HG02884 (cell line): ENCODE results near the gene SHH.

Experiments used
- ATAC-seq: cut with Tn5 transposase; IDR thresholded peaks from one replicate; pipeline ENCODE4 v1.9.1; 2021; ENCODE audit warnings: mild to moderate bottlenecking, moderate library complexity; ENCODE audit not compliant: unreplicated experiment

Gene SHH

DNA sequence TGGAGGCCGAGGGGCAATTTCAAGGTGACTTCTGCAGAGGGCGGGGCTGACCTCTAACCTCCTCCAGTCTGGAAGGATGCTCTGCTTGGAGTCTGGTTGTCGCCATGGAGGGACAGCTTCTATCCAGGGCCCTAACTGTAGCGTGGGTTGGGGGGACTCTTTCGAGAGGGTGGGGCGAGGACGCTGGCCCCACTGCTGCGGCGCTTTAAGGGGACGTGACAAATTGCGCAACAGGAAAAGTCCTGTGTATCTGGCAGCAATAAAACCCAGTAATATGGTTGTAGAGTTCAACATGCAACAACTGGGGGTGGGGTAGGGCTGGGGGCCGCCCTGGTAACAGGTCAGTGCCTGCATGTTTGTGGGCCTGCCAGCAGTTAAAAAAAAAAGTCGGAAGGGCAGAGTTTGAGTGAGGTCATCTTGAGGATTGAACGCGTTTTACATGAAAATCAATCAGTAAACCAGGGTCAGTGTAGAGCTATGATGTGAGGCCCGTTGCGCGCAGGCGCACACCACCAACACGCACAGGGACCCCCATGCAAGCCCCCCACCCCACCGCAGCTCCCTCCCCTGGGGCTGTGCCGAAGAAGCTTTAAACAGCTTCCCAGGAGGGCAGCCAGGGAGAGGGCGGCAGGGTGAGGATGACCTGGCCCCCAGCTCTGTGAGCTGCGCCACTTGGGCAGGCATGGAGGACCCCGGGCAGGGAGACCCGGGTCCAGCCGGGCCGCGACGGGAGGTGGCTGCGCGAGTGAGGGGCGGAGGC, 4.3 kb downstream of the SHH start:
- ATAC-seq, result no peak

DNA sequence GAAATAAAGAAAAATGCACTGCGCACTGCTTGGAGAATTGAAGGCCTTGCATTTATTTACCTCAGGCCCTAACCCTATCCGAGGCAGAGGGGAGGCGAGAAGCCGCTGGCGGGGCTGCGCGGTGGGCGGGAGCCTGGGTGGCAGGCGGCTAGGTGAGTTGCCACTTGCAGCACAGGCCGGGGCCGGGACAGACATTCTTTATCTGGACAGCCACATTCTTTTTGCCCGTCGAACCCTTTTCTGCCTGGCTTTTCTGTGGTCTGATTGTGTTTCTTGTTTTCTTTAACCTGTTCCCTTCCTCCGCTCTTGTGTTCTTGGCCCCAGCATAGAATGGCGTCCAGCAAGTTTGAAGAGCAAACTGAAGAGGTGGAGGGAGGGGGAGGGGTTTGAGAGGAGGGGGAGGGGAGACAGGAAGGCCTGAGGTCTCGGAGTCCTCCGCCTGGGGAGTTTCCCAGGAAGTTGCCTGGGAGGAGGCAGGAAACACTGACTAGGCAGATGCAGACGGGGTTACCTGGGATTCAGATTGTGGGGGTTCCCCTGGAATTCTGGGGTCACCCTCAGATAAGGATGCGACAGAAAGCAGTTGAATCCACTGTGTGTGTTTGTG, 5.1 kb downstream of the SHH start:
- no peak for ATAC-seq

DNA sequence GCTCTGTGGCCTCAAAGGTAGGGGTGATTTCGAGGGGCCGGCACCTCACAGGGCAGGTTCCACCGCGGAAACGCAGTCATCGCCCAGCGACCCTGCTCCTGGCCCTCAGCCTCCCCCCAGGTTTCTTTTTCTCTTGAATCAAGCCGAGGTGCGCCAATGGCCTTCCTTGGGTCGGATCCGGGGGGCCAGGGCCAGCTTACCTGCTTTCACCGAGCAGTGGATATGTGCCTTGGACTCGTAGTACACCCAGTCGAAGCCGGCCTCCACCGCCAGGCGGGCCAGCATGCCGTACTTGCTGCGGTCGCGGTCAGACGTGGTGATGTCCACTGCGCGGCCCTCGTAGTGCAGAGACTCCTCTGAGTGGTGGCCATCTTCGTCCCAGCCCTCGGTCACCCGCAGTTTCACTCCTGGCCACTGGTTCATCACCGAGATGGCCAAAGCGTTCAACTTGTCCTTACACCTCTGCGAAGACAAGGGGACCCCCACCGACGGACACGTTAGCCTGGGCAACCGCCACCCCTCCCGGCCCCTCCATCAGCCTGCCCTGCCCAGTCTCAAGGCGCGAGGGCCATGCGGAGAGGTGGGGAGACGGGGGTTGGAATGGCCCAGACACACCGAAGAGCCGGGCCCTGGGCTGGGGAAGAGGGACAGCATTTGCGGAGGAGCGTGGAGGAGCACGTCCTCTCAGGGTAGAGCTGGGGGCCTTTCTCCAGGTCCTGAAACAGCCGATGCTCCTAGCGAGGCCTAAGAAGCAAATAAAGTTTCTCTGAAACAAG, 6.0 kb downstream of the SHH start:
- ATAC-seq, result no peak

DNA sequence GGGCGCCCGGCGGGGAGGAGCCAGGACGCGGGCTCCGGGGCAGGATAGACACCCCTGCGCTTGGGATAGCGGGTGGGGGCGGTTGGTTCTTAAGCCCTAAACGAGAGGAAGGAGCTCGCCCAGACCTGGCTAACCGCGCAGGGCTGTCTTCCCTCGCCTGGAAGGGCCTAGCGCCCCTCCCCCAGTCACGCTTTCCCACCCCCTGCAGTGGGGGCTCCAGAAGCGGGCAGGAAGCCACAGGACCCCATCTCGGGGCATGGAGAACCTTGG, 6.5 kb downstream of the SHH start:
- ATAC-seq, result no peak

DNA sequence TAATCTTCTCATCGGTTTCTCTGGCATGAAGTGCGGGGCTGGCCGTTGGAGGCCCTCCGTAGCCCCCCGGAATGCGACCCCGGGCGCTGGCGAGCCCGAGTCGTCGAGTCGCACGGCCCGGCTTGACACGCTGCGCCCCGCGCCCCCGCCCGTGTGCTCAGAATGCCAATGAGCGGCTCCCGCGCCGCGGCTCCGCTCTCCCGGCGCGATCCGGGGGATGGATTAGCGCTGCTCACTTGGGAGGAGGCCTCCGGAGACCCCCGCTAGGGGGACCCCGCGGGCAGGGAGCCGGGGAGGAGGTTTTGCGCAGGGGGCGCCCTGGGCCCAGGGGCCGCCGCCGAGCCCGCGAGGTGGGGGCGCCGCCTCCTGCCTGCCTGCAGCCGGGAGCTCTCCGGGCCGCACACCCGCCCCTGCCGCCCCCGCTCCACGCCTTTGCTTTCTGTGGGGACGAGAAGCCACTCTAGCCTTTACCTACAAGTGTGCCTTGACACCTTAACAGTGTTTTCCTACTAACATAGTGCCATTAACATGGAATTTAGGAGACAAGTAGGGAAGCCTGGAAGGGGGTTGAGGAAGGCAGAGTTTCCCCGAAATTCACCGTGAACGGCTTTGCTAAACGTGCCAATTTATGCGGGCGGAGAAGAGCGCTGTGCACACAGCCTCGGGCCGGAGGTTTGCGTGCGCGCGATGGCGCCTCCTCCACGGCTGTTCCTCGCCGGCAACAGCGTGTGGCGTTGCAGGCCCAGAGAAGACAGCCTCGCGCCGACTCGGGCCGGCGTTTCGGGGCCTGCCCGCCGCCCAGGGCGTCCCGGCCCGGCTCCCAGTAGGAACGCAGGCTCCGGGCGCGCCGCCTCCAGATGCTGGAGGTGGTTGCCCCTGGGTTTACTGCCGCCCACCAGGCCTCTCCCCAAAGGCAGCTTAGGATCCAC, 7.1 kb downstream of the SHH start:
- no peak for ATAC-seq

DNA sequence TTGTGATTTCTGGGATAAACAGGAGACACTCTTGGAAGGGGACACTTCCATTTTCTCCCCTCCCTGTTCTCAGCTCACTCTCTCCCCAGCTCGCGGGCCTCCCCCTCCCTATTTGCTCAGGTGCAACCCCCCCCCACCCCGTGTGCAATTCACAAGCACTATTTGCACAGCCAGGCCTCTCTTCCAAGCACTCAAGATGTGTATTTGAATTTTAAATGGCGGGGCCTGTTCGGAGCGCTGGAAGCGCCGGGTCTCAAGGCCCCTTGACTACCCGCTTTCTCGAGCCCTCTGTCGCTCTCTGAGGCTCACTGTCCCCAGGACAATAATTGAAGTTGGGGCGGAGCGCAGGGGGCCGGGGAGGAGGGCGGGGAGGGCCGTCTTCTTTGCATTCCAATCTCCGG, 7.8 kb downstream of the SHH start:
- no peak for ATAC-seq

DNA sequence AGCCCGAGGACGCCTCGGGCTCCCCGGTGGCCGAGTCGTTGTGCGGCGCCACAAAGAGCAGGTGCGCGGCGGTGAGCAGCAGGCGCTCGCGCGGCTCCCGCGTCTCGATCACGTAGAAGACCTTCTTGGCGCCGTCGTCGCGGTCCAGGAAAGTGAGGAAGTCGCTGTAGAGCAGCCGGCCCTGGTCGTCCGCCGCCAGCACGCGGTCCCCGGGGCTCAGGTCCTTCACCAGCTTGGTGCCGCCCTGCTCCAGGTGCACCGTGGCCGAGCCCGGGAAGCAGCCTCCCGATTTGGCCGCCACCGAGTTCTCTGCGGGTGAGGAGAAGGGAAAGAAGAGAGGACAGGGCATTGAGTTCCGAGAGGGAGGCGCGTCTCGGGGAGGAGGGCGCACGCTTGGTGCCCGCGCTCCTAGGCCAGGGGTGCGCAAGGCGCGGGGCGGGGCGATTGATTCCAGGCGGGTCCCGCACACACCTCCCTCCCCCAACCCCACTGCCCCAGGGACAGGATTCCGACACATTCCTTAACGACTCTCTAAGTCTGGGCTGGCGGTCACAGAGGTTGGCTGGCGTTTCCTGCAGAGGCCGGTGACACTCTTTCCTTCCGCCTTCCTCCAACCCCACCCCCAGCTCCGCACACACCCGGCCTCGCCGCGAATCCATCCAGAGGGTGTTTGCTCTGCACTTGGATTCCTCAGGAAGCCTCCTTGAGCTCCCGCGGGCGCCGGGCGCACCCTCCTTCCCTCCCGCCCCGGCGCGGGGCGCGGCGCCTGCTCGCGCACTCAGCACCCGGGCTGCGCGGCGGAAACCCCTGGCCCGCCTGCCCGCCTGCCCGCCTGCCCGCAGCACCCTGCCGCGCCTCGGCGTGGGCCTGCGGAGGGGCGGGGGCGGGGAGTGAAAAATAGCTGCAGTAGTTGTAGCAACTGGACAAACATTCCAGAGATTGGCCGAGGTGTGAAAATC, 8.6 kb downstream of the SHH start:
- no peak for ATAC-seq

DNA sequence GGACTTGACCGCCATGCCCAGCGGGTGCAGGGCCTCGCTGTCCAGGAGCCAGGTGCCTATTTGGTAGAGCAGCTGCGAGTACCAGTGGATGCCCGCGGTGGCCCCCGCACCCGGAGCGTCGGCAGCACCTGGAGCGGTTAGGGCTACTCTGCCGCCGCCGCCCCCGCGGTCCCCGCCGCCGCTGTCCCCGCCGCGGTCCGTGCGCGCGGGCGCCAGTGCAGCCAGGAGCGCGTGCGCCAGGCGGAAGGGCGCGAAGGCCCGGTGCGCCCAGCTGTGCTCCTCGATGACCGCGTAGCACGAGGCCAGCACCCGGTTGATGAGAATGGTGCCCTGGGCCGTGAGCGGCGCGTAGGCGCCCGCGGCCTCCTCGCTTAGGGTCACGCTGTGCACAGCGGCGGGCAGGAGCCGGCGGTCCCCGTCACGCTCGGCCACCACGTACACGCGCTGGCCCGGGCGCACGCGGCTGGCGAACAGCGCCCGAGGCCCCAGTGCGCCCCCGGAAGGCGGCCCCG, 9.3 kb downstream of the SHH start:
- ATAC-seq, result no peak

DNA sequence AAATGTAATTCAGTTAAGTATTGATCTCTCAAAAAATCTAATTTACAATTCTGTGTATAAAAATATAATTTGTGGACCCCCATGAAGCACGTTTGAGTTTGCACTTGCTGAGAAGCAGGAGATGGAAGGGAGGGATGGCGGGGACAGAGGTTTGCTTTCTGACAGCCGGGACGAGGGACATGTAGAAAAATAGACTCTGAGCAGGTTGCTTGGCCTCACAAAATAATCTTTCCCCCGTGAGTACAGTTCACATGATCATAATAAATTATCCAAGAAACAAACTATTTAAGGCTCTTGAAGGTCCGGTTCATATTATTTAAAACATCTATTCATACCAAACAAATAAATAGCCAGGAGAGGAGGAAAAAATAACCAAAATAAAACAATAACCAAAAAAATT, 10.0 kb downstream of the SHH start:
- no peak for ATAC-seq

DNA sequence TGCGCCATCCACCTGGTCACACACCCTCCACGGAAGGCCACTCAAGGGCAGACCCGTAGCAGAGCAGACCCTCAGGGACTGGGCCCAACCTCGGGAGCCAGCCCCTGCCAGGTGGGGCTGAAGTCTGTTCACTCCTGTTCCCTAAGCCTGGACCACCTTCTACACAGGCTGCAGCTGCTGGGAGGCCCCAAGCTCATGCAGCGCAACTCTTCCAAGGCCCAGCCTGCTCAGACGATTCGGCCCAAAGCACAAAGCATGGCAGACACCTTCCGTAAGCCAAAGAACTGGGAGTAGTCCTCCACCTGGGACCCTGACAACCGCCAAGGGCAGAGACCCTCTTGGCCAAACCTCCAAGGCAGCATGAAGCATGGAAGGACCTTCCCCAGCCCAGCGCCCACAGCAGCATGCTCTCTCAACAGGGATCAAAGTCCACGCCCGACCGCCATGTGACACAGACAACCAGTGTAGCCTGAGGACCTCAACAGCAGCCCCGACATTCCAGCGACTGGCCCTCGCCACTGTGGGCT, 11.5 kb downstream of the SHH start:
- no peak for ATAC-seq

DNA sequence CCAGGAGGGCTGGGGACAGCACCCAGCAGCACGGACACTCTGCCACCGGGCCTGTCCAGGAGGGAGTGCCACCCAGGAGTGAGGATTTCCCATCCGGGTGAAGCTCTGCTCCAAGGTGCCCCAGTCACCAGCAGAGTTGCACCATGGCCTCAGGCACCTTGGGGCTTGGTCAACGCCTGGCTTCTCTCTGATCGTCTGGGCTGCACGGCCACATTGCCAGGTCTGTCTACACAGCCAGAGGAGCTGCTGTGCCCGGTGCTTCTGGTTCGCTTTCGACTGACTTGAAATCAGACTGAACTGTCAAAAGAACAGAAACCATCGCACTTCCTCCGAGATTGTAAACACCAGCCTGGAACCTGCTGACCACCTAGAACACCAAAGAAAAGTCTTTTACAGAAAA, 12.0 kb downstream of the SHH start:
- ATAC-seq, result no peak

DNA sequence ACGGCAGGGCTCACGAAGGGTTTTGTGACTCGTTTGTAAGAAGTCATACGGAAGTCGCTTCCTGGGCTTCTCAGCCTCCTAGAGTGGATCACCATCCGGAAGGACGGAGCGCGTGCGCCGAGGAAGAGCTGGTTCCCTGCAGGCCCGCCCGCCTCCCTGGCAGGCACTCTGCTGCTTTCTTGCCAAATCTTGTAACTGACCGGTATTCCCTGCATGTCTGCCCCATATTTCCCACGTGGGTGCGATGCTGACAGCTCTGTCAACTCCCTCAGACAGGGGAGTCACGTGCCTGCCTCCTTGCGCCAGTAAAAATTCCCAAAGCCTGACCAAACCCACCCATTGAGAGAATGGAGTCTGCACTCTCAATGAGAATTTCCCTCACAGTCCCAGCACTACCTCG, 12.7 kb downstream of the SHH start:
- no peak for ATAC-seq

DNA sequence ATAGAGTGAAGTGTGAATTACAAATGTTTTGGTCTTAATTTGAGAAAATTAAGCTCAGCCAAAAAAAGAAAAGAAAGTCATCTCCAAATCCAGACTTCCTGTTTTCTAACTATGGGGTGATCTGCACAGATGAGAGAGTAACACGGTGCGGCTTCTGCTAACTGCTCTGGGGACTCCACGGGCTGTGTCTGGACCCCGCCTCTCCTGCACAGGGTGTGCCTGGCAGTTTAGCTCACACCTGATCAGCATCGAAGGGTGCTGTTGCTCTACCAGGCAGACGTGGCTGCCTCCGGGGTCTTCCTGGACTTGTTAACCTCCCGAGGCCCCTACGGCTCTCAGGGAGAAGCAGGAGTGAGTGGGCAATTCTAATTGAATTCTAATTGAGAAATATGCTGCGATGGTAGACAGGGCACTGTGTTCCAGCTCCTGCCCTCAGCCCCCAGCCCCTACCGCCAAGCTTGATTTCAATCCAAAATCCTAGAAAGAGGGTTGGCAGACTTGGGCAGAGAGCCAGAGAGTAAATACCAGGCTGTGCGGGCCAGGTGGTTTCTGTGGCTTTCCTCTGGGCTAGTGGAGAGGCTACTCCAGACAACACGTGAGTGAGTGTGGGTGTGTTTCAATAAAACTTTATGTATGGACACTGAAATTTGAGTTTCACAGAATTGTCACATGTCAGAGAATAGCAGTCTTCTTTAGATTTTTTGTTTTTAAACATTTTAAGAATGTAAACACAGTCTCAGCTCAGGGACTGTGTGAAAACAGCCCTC, 13.4 kb downstream of the SHH start:
- ATAC-seq, result no peak

DNA sequence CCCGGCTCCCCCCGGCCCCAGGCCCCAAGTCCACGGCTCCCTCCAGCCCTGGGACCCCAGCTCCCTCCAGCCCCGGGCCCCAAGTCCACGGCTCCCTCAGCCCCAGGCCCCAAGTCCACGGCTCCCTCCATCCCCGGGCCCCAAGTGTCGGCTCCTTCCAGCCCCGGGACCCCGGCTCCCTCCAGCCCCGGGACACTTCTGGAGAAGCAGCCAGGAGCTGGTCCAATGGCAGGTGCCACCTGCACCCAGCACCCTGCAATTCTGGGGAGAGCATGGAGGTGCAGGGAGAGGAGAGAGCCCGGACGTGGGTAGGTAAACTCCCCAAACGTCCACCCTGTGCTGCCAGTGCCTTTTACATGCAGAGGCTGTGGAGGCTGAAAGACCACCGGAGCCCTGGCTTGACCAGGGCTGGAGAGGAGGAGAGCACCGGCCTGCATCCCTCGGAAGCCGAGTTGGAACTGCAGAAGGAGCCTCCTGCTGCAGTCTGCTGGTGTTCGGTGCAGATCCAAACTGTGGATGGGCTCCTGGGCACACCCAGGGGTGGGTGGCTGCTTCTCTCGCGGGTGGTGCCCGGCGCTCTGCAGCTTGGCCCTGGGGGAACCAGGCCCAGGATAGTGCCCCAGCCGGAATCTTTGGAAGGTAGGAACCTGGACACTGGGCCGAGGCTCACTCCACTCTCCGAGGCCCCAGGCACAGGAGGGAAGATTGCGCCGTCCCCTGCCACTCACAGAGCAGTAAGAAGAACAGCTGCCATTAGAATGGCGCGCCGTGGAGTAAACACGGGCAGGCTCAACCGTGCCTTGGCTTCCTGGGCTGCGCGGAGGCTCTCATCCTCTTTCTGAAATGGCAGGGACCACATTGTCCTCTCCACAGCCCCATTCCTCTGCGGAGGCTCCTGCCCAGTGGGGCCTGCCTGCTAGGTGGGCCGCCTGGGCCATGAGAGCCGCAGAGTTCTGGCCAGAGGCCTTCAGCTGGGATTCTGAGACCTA, 14.7 kb downstream of the SHH start:
- no peak for ATAC-seq

DNA sequence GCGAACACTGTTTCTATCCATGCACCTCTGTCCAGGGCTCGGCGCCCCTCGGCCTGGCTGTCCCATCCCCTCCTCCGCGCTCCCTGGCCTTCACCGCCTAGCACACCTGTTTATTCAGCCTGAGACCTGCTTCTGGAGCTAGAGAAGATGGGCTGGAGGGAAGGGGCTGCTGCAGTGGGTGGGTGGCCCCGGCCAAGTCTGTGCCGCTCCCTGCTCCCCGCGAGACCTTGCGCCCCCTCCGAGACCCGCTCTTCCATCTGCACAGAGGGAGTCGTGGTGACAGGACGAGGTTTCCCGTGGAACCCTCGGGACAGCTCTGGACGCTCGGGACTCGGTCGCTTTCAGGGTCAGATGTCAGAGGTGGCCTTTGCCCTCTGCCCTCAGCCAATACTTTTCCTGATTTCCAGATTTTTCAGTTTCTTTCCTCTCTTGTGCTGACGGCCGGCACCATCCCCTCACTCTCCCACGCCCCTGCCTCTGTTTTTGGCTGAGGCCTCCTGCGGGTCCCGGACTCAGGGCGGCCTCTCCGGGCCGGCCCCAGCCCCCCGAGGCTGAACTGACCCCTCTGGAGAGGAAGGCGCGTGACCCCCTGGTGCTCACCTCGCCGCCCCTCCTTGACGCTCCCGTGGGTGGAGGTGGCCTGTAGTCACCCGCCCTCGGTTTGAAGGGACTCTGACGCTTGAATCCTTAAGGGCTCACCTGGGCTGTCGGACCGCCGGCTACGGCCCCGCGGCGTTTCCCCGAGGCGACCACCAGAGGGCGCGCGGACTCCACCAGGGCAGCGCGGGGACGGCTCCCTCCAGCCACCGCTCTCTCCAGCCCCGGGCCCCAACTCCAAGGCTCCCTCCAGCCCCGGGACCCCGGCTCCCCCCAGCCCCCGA, 15.6 kb downstream of the SHH start:
- ATAC-seq, result peak; percentile 63

DNA sequence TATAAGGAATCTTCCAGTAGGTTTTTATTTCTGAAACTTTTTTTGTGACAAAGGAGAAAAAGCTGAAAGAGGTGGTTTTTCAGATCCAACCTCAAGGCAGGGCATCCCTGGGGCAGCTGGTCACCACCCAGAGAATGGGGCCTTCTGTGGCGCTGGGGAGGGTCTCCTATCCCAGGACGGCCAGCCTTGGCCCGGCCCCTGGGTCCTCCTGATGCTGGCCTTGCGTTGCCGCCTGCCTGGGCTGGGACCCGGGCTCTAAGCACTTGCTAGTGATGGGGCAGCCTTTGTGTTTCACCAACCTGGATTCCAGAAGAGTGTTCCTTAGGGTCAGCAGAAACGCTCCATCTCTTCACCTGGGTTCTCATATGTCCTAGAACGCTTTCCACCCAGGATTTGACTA, 16.3 kb downstream of the SHH start:
- ATAC-seq, result no peak

DNA sequence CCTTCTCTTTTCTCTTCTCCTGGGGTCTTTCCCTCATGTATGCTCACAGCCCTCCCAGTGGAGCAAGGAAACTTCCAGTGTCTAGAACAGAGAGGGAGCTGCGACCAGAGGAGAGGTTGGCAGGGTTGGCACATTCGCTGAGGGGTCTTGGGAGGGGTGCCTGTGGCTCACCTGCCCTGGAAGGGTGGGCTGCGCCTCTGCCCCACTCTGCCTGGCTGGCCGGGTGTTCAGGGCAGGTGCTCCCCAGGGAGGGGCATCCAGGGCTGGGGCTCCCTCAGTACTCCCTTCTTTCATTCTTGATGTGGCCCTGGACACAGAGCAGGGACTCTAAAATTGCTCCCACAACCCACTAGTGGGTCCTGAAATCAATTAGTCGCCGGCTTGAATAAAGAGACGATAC, 16.9 kb downstream of the SHH start:
- ATAC-seq, result no peak
